HG02981 (cell line): ENCODE measurements around the gene SLC29A1.
"Not testable (repeated sequence)": the region's sequence is repeated elsewhere in the genome, so short reads cannot be mapped to it uniquely, and the experiment has no call there.

Source experiments
- ATAC-seq: cut with Tn5 transposase; IDR thresholded peaks from one replicate; pipeline ENCODE4 v1.9.1; 2021; ENCODE audit warnings: mild to moderate bottlenecking, moderate library complexity; ENCODE audit not compliant: unreplicated experiment

Gene SLC29A1

DNA sequence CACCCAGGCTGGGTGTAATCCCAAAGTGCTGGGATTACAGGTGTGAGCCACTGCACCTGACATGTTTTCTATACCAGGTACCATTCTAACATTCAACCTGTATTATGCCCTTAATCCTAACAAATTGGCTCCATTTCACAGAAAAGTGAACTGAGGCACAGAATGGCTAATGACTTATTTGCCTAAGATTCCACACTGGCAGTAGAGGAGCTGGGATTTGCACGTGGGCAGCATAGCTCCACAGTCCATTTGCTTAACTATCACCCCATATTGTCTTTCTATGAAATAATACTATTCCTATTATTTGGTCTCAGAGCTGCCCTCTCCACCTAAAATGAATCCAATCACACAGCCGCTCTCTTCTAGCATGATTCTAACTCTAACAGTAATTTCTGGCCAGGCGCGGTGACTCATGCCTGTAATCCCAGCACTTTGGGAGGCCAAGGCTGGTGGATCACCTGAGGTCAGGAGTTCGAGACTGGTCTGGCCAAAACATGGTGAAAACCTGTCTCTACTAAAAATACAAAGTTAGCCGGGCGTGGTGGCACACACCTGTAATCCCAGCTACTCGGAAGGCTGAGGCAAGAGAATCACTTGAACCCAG, 30.0 kb upstream of the SLC29A1 start:
- no peak for ATAC-seq

DNA sequence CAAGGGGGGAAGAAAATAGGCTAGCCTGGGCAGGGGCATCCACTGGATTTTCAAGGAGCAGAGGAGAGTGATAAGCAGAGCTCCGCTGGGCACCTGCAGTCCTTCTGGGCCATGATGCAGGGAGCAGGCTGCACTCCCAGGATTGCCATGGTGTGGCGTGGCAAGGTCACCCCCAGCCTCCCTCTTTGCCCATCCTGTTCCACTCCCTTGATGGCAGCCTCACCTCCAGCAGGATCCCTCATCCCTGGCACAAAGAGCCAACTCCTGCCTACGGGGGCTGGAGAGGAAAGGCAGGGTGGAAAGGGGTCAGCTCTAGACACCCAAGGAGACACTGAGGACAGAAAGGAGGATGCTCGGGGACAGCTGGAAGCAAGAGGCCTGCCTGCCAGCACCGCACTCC, 29.1 kb upstream of the SLC29A1 start:
- ATAC-seq: no peak

DNA sequence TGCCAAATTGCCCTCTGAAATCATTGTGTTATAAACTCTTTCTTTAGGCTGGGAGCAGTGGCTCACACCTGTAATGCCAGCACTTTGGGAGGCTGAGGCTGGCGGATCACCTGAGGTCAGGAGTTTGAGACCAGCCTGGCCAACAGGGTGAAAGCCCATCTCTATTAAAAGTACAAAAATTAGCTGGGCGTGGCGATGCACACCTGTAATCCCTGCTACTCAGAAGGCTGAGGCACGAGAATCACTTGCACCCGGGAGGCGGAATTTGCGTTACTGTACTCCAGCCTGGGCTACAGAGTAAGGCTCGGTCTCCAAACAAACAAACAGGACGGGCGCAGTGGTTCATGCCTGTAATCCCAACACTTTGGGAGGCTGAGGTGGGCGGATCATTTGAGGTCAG, 27.0 kb upstream of the SLC29A1 start:
- ATAC-seq: not testable (repeated sequence)

DNA sequence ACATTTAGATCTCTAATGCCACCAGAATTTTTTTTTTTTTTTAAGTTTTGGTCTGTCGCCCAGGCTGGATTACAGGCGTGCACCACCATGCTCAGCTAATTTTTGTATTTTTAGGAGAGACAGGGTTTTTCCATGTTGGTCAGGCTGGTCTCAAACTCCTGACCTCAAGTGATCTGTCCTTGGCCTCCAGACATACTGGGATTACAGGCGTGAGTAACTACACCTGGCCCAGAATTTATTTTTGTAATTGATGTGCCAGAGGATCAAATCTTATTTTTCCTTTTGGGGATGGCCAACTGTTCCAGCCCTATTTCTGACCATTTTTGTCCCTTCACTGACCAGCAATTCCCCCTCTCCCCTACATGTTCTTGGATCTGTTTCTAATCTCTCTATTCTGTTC, 24.7 kb upstream of the SLC29A1 start:
- ATAC-seq: no peak

DNA sequence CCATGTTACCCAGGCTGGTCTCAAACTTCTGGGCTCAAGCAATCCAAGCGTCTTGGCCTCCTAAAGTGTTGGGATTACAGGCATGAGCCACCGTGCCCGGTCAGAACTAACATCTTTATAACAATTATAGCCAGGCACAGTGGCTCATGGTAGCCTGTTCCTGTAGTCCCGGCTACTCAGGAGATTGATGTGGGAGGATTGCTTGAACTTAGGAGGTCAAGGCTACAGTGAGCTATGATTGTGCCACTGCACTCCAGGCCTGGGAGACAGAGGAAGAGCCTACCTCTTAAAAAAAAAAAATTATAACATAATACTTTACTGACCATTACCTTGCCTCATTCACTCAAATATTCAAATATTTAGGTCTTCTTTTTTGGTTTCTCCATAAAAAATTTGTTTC, 23.5 kb upstream of the SLC29A1 start:
- no peak for ATAC-seq

DNA sequence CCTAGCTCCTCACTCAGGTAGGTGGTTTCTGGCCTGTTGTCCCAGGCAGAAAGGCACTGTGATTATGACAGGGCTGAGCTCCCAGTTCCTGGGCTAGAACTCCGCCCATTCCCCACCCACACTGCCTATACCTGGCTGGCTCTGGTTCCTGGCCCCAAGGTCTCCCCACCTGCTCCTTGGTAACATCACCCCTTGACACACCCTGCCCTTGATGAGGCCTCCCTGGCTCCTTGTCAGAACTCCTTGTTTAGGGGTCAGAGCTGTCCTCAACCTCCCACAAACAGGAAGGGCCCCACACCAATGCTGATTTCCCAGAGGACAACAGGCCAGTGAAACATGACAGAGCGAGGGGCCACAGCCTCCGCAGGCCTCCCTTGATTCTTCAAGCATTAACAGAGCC, 22.2 kb upstream of the SLC29A1 start:
- no peak for ATAC-seq

DNA sequence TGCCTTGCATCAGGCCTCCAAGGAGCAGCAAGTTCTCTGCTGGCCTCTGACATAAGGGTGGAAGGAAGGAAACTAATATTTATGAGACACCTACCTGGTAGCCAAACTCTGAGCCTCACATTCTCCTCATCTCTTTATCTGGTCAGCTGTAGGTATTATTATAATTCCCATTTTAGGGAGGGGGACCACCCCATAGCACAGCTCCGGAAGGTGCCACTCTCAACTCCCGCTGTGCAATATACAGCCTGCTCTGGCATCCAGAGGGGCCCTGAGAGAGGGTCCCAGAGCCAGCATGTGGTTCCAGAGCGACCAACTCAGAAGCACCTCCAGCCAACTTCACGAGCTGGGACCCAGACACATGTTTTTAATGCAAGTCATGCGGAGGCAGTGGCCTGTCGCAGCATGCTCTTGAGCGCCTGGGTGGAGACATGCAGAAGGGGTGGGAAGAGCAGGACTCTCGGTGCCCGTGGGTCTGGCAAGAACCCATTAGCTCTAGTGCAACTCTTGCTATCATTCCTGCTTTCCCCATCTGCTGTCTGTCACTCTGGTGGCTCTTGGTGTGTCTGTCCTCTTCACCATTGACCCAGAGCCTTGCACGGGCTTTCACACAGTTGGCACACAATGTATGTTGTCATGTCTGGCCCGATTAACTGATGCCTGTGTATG, 21.6 kb upstream of the SLC29A1 start:
- ATAC-seq: no peak

DNA sequence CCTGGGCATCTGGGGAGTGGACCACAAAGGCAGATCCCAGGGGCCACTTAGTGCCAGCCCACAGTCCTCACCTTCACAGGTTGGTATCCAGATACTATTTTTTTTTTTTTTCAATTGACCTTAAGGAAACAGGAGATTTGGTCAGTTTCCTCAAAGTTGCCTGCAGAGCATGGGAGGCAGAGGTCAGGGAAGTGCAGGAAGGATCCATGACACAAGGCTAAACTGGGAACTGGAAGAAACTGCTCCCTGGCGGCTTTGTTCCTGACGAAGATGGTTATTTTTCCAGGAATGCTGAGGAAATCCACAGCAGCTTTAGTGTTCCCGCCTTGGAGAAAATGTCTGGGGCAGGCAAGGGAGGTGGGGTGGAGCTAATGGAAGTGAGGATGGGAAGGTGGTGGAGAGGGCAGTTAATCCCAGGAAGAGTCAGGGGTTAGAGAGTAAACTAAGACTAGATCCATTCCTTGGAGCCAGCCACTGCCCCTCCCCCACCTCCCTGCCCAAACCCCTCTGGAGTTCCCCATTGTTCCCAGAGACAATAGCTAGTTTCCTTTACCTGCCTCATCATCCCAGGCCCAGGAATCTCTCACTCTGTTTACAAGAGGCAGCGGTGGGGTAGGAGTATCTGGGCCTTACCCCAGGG, 20.9 kb upstream of the SLC29A1 start:
- no peak for ATAC-seq

DNA sequence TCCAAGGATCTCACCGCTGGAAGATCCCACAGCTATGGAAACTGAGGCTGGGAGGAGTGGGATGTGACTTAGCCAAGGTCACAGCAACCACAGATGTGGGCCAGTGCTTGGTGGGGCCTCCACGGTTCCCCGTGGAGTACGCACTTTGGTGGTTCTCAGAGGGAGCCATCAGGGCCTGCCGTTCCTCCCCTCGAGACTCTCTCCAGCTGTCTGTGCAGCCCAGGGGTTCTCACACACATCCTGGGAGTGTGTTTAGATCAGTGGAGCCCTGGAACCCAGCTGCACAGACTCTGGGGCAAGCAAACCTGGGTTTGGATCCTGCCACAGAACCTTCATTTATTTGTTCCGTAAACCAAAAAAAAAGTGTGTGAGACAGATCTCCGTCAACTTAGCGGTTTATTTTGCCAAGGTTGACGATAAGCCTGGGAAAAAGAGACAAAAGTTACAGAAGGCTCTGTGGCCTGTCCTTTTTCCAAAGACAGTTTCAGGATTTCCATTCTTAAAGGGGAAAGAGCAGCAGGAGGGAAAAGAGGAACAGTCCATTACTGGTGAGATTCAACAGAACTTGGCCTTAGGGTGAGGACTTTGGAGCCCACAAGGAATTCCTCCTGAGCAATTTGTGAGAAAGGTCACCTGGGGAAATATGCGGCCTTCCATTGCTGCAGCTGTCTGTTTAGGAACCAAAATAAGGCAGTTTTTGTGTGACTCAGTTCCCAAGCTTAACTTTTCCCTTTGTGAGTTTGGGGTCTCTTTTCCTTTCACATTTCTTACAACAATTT, 20.2 kb upstream of the SLC29A1 start:
- no peak for ATAC-seq

DNA sequence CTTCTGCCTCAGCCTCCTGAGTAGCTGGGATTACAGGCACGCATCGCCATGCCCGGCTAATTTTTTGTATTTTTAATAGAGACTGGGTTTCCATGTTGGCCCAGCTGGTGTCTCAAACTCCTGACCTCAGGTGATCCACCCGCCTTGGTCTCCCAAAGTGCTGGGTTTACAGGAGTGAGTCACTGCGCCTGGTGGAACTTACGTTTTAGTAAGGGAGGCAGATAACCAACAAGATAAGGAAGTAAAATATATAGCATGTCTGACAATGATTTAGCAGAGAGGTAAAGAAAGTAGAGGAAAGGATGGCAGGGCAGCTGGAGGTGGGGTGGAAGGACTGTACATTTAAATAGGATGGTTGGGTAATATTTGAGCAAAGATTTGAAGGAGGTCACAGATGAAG, 19.4 kb upstream of the SLC29A1 start:
- no peak for ATAC-seq

DNA sequence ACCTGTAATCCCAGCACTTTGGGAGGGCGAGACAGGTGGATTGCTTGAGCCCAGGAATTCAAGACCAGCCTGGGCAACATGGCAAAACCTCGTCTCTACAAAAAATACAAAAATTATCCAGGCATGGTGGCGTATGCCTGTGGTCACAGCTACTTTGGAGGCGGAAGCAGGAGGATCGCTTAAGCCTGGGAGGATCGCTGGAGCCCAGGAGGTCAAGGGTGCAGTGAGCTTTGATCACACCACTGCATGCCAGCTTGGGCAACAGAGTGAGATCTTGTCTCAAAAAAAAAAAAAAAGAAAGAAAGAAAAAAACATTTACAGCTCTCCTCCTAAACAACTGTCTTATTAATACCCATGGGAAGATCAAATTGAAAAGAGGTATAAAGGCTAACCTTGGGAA, 15.4 kb upstream of the SLC29A1 start:
- ATAC-seq: no peak

DNA sequence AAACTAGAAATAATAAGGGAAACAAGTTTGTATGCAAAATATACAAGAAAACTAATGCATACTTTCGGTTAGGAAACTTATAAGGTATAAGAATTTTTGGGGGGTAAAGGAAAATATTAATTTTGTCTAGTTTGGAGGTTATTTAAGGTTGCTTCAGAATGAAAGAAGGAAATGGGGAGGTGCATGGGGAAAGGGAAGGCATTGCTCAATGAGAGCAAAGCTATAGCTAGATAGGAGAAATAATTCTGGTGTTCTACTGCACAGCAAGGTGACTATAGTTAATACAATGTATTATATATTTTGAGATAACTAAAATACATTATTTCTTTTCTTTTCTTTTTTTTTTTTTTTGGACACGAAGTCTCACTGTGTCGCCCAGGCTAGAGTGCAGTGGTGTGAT, 12.1 kb upstream of the SLC29A1 start:
- ATAC-seq: no peak

DNA sequence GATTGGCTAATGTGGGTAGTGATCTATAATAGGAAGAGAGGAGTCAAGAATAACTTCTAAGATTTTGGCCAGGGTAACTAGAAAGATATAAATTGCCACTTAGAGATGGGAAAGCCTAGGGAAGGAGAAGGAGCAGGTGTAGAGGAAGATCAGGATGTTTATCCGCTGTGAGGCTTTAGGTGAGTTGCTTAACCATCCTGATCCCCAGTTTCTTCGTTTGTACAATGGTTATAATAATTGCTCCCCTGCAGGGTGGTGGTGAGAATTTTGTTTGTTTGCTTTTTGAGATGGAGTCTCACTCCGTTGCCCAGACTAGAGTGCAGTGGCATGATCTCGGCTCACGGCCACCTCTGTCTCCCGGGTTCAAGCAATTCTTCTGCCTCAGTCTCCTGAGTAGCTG, 9.1 kb upstream of the SLC29A1 start:
- no peak for ATAC-seq

DNA sequence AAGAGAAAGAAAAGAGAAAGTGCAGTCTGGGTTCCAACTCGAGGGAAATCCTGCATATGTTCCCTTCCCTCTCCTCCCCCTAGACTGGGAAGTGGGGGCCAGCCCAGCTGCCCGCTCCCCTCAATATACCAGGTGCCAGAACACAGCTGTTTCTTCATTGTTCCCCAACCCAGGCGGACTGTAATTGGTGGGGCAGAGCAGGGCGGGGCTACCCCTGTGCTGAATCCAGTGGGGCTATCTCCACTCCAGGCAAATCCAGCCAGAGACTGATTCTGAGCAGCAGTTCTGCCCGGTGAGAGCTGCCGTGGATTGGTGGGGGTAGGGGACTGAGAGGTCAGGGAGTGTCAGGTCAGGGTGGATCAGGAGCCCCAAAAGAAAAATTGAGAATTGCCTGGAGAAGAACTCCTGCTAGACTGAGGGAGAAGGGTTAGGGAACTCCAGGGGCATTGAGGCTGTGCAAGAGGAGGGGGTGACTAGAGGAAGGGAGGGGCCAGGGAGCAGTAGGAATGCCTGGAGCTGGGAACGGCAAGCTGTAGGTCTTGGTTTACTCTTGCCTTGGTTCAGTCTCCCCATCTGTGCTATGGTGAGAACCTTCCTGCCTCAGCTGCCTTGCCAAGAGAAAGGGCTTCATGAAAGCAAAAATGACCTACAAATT, 6.6 kb upstream of the SLC29A1 start, which contains the start of gene MYMX:
MYMX (plus strand) TSS at position 250 of the 655 bp plus-strand sequence. CDS start 546 bp downstream, outside the sequence.
- no peak for ATAC-seq

DNA sequence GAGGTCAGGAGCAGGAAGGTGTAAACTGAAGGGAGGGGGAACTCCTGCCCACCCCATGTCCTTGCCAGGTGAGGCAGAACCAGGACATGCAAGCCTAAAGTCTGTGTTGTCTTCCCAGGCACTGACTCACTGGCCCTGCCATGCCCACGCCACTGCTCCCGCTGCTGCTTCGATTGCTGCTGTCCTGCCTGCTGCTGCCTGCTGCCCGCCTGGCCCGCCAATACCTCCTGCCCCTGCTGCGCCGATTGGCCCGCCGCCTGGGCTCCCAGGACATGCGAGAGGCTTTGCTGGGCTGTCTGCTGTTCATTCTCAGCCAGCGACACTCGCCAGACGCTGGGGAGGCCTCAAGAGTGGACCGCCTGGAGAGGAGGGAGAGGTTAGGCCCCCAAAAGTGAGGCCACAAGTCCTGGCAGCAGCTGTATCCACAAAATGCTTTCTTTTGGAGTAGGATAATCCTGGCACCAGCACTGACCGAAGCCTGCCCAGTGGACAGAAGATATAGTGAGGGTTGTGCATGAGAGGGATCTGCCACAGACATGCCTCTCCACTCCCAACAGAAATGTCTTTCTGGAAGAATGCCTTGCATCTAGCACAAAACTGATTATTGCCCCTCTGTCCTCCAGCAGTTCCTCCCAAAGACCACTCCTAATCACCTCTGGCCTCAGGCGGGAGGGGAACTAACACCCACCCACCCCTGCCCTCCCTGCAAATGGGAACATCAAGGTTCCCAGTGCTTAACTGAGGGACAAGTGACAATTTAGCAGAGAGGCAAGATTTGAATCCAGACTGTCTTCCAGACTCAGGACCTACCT, 5.9 kb upstream of the SLC29A1 start:
- ATAC-seq: no peak

DNA sequence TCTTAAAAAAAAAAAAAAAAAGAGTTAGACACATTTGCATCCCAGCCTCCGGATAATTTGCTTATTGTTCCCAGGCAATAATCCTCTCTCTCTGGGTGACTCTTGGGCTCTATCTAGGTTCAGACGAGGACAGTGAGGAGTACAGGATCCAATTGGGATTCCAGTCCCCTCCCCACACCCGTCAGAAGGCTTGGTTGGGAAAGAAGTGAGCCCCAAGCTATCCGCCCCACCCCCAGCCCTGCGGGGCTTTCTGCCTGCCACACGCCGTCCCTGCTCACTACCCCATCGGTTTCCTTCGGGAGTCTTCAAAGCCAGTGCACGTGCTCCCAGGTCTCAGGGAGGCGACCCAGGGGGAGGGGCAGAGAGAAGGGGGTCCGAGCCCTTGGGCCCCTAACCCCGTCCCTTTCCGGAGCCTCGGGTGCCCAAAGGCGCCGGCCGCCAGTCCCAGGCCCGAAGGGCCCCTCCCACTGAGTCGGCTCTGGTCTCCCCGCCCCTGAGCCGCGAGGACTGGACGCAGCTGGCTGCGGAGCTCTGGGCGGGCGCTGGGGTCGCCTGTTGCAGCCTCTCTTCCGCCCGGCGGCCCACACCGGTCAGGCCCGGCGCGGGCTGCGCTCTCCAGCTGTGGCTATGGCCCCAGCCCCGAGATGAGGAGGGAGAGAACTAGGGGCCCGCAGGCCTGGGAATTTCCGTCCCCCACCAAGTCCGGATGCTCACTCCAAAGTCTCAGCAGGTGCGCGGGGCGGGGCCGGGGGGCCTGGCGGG, 4.2 kb upstream of the SLC29A1 start:
- peak; percentile 45 for ATAC-seq

DNA sequence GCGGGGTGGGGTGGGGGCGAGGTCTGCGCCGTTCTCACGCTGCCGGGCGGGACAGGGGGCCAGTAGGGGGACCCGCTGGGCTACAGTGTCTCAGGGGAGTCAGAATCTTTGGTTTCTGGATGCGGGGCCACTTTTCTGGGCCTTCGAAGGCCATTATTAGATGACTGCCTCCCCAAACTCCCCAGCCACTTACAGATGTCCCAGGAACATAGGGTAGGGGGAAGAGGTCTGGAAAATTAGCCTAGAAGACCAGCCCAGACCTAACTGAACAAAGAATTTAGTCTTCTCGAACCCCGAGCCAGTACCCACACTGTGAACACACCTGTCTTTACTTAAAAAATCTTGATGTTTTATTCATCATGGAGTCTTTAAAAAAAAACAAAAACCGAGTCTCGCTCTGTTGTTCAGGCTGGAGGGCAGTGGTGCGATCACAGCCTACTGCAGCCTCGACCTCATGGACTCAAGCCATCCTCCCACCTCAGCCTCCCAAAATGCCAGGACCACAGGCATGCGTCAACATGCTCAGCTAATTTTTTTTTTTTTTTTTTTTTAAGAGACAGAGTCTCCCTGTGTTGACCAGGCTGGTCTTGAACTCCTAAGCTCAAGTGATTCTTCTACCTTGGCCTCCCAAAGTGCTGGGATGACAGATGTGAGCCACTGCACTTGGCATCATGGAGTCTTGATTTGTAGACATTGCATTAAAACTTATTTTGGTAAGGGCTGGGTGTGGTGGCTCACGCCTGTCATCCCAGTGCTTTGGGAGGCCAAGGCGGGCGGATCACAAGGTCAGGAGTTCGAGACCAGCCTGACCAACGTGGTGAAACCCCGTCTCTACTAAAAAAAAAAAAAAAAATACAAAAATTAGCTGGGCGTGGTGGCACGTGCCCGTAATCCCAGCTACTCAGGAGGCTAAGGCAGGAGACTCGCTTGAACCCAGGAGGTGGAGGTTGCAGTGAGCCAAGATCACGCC, 3.3 kb upstream of the SLC29A1 start:
- no peak for ATAC-seq

DNA sequence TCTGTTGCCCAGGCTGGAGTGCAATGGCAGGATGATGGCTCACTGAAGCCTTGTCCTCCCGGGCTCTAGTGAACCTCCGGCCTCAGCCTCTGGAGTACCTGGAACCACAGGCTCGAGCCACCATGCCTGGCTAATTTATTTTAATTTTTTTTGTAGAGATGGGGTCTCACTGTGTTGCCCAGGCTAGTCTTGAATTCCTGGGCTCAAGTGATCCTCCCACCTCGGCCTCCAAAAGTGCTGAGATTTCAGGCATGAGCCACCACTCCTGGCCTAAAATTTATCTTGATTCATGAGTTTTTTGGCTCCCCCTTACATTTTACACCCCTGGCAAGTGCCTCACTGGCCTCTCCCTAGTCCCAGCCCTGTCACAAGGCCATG, 2.5 kb upstream of the SLC29A1 start:
- no peak for ATAC-seq
